Epithelial cell of esophagus (primary cell): ENCODE measurements around the gene ACTL6B.

Source experiments
- DNase-seq: peaks from one replicate; pipeline ENCODE4 v3.0.0; 2010; ENCODE audit warnings: low read depth
- H3K4me3 ChIP-seq: 2 replicates; pipeline ENCODE4 v1.5.1; 2011; ENCODE audit warnings: mild to moderate bottlenecking, low read length, control low read depth
- TF ChIP-seq, protein P1 (sequence below): IDR thresholded peaks from 2 replicates; pipeline ENCODE4 v1.5.1; 2011; ENCODE audit warnings: low read depth, mild to moderate bottlenecking, low read length, control low read depth, inconsistent platforms; ENCODE audit not compliant: insufficient read depth; ENCODE audit errors: missing control alignments

ACTL6B gene

DNA sequence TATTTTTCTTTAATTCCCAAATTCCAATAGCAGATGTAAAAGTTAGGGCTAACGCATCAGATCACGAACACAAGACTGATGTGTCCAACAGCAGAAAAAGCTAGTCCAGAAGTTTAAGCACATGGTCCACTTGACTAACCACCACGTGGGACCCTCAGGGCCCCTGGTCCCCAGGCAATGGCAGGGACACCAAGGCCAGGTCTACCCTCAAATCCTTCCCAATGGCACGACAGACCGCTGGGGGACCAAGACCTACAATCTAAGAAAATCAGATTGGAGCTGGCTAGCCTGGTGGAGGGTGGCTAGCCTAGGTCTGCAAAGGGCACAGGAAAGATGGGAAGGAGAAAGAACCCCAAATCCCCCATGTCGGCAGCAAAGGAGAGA is 36.3 kb upstream of the ACTL6B start:
- TF ChIP-seq, protein P1, sequence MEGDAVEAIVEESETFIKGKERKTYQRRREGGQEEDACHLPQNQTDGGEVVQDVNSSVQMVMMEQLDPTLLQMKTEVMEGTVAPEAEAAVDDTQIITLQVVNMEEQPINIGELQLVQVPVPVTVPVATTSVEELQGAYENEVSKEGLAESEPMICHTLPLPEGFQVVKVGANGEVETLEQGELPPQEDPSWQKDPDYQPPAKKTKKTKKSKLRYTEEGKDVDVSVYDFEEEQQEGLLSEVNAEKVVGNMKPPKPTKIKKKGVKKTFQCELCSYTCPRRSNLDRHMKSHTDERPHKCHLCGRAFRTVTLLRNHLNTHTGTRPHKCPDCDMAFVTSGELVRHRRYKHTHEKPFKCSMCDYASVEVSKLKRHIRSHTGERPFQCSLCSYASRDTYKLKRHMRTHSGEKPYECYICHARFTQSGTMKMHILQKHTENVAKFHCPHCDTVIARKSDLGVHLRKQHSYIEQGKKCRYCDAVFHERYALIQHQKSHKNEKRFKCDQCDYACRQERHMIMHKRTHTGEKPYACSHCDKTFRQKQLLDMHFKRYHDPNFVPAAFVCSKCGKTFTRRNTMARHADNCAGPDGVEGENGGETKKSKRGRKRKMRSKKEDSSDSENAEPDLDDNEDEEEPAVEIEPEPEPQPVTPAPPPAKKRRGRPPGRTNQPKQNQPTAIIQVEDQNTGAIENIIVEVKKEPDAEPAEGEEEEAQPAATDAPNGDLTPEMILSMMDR: no peak
- DNase-seq: no peak
- peak overlapping the region; percentile 72 for H3K4me3 ChIP-seq

DNA sequence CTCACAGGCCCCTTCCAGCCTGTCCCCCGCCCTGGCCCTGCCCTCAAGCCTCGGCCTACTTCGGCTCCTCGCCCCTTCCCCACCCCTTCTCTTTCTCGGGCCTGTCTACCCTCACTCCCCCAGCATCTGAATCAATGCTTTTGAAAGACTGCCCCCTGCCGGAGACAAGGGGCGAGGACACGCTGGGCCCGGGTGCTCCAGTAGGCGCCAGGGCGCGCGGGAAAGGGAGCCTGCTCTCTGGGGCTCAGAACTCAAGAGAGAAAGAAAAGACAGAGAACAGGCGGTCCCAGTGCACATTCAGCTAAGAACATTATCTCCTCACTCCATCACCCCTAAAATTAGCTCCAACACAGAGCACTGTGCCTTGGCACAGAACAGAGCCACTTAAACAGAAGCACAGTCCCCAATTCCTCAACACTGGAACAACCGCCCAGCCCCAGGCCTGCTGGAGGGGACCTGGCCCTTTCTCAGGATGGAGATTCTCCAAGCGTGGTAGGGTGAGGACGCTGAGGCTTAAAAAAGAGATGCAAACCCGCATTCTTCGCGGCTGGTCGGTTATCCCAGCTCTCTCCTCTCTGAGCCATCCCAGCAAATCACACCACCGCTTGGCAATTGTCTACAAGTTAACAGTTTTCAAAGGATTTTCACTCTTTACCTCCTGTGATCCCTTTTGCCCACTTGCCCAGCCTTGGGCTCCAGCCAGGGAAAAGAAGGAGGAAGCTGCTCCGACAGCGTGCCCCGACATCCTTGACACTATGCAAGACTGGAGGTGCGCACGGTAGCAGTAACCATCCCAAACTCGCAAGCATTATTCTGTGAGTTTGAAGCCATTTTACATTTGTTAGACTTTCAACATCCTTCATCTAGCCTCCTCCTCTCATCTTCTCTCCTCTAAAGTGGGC is 35.7 kb upstream of the ACTL6B start:
- peak; percentile 76 for DNase-seq

DNA sequence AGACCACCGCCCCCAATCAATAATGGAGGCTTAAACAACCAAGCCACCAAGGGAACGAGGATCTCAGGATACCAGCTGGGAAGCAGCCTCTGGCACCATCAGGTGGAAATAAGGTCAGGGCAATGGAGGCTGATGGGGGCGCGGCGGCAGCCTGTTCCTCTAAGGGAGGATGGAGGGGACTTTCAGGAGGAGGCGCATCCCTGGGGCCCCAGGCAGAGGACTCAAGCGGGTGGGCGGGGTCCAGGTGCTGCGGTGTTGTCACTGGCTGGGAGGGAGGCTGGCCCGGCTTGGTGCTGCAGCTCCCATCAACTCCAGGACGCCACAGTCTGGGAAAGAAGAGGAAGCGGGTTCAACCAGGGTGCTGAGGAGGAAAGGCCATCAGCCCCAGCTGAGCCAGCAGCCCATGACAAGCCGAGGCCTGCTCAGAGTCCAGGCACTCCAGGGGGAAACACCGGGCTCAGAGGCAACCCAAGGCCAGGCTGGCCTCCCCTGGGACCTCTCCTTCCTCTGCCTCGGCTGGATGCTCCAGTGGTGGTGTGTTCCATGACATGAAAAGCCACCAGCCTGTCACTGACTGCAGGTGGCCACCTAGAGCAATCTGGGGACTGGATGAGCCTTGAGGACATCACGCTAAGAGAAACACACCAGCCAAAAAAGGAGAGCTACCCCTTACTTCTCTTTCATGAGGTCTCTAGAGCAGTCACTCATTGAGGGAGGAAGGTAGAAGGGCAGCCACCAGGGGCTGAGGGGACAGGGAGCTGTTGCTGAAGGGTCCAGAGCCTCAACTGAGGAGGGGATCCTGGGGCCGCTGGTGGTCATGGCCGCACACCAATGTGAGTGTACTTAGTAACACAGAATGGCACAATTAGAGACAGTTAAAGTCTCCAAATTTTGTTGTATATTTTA is 33.2 kb upstream of the ACTL6B start:
- DNase-seq: no peak
- TF ChIP-seq, protein P1: peak; percentile 6
- H3K4me3 ChIP-seq: no peak overlapping the region

More for the DNA sequence above, 35.7 kb upstream of the ACTL6B start:
- TF ChIP-seq, protein P1: peak; percentile 88
- peak overlapping the region; percentile 72 for H3K4me3 ChIP-seq

DNA sequence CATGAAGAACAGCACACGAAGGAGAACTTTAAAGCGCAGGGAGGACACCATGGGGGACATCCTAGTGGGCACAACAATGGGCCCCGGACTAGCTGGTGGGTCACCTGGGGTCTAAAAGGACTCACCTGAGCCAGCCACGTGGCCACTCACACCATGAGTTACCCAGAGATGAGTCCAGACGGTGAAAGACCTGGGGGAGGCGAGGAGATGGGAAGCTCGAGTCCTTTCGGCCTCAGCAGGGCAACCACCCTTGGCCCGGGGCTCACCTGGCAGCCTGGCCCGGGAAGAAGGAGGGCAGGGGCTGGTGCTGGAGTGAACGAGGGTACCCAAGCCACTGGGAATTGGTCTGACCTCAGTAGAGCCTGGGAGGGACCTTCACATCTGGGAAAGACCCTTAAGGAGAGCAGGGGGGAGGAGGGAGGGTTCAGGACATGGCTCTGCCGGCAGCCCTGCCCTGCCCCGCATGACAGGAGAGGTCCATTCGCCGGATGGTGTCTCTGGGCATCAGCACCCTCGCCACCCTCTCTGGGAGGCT is 32.1 kb upstream of the ACTL6B start:
- TF ChIP-seq, protein P1: no peak
- no peak overlapping the region for H3K4me3 ChIP-seq
- no peak for DNase-seq

DNA sequence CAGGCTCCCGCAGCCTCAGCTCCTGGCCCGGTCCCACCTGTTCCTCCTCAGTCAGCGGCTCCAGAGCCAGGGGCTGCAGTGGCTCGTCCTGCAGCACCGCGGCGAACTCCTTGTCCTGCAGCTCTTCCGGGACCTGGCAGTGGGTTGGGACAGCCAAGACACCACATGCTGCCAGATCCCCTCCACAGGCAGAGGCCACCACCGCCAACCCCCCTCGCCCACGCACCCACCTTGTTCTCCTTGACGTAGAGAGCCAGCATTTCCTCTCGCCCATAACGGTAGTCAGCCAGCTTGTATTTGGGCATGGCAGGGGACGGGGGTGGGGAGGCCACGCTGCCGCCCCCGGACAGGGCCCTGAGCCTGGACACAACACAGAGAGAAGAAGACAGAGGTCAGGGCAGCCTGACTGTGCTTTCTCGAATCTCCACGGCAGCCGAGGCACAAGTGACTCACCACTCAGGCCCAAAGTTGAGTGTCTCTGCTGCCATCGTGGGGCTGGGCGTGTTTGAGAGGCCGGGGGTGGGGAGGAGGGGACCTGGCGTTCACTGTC is 31.6 kb upstream of the ACTL6B start:
- TF ChIP-seq, protein P1: no peak
- DNase-seq: no peak
- H3K4me3 ChIP-seq: no peak overlapping the region

DNA sequence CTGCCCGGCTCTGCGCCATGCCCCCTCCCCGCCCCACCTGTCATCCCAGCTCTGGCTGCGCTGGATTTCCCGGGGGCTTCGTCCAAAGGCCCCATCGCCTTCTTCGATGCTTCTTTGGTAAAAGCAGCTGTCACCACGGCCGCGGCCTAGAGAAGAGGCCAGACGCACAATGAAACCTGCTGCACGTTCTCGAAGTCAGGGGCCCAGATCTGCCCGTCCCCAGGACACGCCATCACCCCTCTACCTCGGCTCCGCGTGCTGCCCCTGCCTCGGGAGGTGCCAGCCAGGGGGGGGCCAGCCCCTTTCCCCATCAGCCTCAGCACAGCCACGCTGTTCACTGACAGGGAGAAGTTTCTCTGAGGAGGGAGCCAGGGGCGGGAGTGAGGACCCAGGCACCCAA is 31.0 kb upstream of the ACTL6B start:
- DNase-seq: no peak
- no peak overlapping the region for H3K4me3 ChIP-seq
- TF ChIP-seq, protein P1: no peak
